ENCODE measurements around the gene TMED5.

Gene TMED5

DNA sequence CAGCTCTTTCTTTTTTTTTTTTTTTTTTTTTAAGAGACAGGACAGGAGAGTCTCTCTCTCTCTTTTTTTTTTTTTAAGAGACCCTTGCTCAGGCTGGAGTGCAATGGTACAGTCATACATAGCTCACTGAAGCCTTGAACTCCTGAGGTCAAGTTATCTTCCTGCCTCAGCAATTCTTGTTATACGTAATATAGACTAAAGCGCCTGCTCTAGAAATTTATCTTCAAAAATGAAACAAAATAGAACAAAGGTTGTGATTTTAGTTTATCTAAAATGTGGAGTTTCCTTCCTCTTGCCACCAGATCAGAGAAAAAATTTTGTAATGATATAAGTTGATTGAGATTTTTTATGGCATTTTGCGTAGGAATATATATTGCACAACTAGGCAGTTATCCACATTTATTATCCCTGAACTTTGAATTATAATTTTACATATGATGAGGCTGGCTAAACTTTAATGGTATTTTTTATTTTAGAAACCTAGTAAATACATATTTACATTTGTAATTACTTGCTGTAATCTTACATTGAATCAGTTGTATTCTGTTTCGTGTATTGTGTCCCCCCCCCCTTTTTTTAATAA is 56.9 kb downstream of the TMED5 start:
- no peak for DNase-seq (ENCODE audit: low spot score)

GRCh38 chr1:93120614-93121013 is 59.6 kb downstream of the TMED5 start:
- DNase-seq (ENCODE audit: low spot score): no peak

DNA sequence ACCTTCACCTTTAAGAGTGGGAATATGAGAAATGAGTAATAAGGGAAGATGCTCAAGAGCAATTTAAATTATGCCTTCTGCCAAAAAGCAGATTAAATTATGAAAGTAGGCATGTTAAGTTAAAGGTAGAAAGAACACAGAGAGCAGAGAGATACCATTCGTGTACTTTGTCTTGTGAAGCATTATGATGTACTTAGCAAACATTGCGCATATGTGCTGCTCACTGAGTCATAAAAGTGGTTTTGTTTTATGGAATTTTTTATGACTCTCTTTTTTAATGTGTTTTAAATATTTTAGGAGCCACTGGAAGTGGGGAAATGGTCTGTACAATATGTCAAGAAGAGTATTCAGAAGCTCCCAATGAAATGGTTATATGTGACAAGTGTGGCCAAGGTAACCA is 65.8 kb downstream of the TMED5 start:
- DNase-seq (ENCODE audit: low spot score): no peak

- no peak for DNase-seq (ENCODE audit: low spot score)
These were observed 67.1 kb downstream of the TMED5 start for GRCh38 chr1:93113127-93113526.

- DNase-seq (ENCODE audit: low spot score): no peak
These were observed 68.7 kb downstream of the TMED5 start for GRCh38 chr1:93111561-93111960.

DNA sequence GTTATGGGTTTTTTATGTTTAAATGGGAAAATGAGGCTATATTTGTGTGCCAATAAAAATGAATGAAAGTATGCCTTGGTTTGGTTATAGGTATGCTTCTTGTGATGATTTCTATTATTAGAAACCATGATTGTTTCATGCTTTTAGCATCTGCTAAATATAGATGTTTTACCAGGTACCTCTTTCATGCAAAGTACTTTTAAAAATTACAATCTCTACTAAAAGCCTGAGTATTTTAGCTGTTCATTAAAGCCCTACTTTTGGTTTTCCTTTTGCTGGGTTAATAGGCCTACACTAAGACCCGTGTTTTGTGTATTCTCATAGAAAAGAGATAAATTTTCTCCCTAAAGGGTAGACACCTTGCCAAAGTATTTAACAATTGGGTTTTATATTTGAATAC is 69.1 kb downstream of the TMED5 start:
- no peak for DNase-seq (ENCODE audit: low spot score)

GRCh38 chr1:93109578-93109977 is 70.6 kb downstream of the TMED5 start:
- no peak for DNase-seq (ENCODE audit: low spot score)

- no peak for DNase-seq (ENCODE audit: low spot score)
These were observed 71.9 kb downstream of the TMED5 start for GRCh38 chr1:93108335-93108734.

DNA sequence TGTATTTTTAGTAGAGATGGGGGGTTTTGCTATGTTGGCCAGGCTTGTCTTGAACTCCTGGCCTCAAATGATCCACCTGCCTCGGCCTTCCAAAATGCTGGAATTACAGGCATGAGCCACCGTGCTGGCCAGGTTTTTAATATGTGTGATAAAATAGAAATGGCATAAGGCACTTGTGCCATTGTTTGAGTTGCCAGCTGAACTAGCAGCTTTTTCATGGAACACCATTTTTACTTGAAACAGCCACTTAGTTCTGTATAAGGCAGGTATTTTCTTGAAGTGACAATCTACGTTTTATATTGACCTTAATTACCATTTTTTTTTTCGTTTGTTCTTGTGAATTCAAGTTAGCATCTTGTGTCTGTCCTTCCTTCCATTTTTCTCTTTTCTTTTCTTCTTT is 72.8 kb downstream of the TMED5 start:
- DNase-seq (ENCODE audit: low spot score): no peak

- DNase-seq (ENCODE audit: low spot score): no peak
These were observed 74.0 kb downstream of the TMED5 start for GRCh38 chr1:93106226-93106625.

DNA sequence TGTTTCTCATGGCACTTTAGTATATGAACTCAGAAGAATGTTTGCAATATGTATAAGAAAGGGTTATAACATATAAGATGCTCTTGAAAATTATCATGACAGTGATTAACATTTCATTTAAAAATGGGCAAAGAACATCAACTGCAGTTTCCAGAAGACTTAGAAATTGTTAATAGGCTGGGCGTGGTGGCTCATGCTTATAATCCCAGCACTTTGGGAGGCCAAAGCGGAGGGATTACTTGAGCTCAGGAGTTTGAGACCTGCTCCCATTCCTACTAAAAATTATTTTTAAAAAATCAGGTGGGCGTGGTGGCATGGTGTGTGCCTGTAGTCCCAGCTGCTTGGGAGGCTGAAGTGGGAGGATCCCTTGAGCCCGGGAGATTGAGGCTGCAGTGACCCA is 78.1 kb downstream of the TMED5 start:
- DNase-seq (ENCODE audit: low spot score): no peak

All from HuH-7 (cell line).